Measurements from ENCODE around the gene RASA3. TPM values are rescaled to one million over a fixed set of nuclear protein-coding genes. Genes with fewer than 3 reads are reported as not detected.

RASA3 gene
- total and polyA plus RNA-seq, 2 donors (not counting 3 experiments of a cell fraction or from before 2014, with no cell fraction given): 26.5 to 53.8 TPM

DNA sequence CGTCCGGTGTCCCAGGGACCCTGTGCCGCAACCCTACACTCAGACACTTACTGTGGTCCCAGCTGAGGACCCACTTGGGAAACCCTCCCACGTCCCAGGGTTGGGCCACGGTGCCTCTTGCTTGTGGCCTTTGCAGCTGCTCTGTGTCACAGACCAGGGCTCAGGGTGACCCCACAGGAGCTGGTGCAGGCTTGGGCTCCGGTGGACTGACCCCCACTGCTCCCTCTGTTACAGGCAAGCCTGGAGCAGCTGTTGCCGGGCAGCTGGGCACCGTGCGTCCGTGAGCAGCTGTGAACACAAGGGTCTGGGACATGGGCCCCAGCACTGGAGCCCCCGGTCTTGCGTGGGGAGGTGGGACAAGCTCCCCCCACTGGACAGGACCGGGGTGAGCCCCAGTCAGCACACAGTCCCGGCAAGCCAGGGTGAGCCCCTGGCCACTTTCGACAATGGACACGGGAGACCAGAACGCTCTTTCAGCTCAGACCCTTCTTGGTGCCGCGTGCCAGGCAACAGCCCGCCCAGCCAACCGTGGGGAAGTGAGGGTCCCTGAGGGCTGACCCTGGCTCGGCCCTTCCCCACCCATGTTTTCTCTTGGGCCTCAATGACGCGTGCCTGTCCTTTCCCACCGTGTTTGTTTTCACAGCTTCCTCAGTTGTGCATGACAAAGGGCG is 92.8 kb downstream of the RASA3 start:
- TF ChIP-seq EZH2 (IDR thresholded peaks at IDR 0.05; ENCODE audit: borderline replicate concordance, low read depth, low read length, severe bottlenecking) (no peak), JUN (IDR thresholded peaks at IDR 0.05; ENCODE audit: borderline replicate concordance, insufficient read depth, insufficient read length, low read depth) (no peak), POLR2AphosphoS5 (IDR thresholded peaks at IDR 0.05; ENCODE audit: insufficient read depth, low read depth, low read length) (no peak), FOS (IDR thresholded peaks at IDR 0.05; ENCODE audit: borderline replicate concordance, insufficient read depth, low read length) (no peak), GATA2 (IDR thresholded peaks at IDR 0.05; ENCODE audit: insufficient read depth, insufficient read length, low read depth, low read length) (no peak), MYC (IDR thresholded peaks at IDR 0.05; ENCODE audit: low read depth, low read length) (no peak), POLR2A (IDR thresholded peaks at IDR 0.05; ENCODE audit: low read depth, low read length) (no peak)
- TF ChIP-seq, protein P1, sequence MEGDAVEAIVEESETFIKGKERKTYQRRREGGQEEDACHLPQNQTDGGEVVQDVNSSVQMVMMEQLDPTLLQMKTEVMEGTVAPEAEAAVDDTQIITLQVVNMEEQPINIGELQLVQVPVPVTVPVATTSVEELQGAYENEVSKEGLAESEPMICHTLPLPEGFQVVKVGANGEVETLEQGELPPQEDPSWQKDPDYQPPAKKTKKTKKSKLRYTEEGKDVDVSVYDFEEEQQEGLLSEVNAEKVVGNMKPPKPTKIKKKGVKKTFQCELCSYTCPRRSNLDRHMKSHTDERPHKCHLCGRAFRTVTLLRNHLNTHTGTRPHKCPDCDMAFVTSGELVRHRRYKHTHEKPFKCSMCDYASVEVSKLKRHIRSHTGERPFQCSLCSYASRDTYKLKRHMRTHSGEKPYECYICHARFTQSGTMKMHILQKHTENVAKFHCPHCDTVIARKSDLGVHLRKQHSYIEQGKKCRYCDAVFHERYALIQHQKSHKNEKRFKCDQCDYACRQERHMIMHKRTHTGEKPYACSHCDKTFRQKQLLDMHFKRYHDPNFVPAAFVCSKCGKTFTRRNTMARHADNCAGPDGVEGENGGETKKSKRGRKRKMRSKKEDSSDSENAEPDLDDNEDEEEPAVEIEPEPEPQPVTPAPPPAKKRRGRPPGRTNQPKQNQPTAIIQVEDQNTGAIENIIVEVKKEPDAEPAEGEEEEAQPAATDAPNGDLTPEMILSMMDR (IDR thresholded peaks at IDR 0.05; ENCODE audit: extremely low read depth in 1 of 2, insufficient read depth in 1 of 2, low read depth in 1 of 2, low read length in 2 of 2): no peak
- TF ChIP-seq, protein P2, sequence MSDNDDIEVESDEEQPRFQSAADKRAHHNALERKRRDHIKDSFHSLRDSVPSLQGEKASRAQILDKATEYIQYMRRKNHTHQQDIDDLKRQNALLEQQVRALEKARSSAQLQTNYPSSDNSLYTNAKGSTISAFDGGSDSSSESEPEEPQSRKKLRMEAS (IDR thresholded peaks at IDR 0.05; ENCODE audit: insufficient read depth, insufficient read length): no peak
- Histone ChIP-seq H3K4me2 (ENCODE audit: insufficient read depth, low read length) (no peak overlapping the region), H3K36me3 (ENCODE audit: control insufficient read depth in 2 of 2, extremely low read depth in 1 of 2, insufficient read depth in 2 of 2, low read length in 2 of 2) (peaks cover 0 to 10% of the 10 kb centered on the region in 2 experiments), H3K27me3 (ENCODE audit: control insufficient read depth in 2 of 2, insufficient read depth in 2 of 2, low read length in 2 of 2) (no peaks in the 10 kb centered on the region), H3K9me3 (replicated peaks; ENCODE audit: control insufficient read depth, insufficient read depth, low read length) (no peaks in the 10 kb centered on the region), H3K27ac (ENCODE audit: insufficient read depth, low read depth, low read length) (no peak overlapping the region), H3K4me3 (replicated peaks in 1 of 3; ENCODE audit: insufficient read depth in 1 of 3, low read depth in 1 of 3, low read length in 3 of 3) (no peak overlapping the region), H3K4me1 (ENCODE audit: control insufficient read depth, extremely low read depth, insufficient read depth, low read length) (peaks cover 13% of the 10 kb centered on the region), H3K79me2 (ENCODE audit: control insufficient read depth, insufficient read depth, low read length) (peaks cover 71% of the 10 kb centered on the region), H2AFZ (ENCODE audit: low read depth, low read length) (no peak overlapping the region), H3K9ac (replicated peaks; ENCODE audit: extremely low read depth, insufficient read depth, low read length) (no peak overlapping the region), H3K9me1 (replicated peaks; ENCODE audit: control insufficient read depth, extremely low read depth, insufficient read depth, low read length) (no peaks in the 10 kb centered on the region), H4K20me1 (replicated peaks; ENCODE audit: control insufficient read depth, extremely low read depth, insufficient read depth, low read length) (no peaks in the 10 kb centered on the region)
- no TSS peak for BruUV-seq (replicated peaks)
- ChIA-PET POLR2A (no interaction called here), CTCF (no interaction called here)
- no peak for DNase-seq (ENCODE audit: low read depth, low spot score)
- intact Hi-C loops (cut with micrococcal nuclease): no loop called here
- no peak for FAIRE-seq
- dilution Hi-C loops (cut with MboI; ENCODE audit: extremely low pct_ligation_motif_present, low sequenced_read_pairs): no loop called here

Measured in endothelial cell of umbilical vein (primary cell).